ENCODE measurements around the gene RGS10. TPM values are rescaled to one million over a fixed set of nuclear protein-coding genes. Genes with fewer than 3 reads are reported as not detected.

Gene RGS10
- total and polyA plus RNA-seq, 7 donors = 54.1 to 192 (median 125) TPM

GRCh38 chr10:119455609-119456434, 86.7 kb downstream of the RGS10 start:
- 88 to 89% methylated on average over 23 of the region's 23 CpGs for WGBS, 2 donors
- Histone ChIP-seq H3K9me3 (no peaks in the 10 kb centered on the region), H3K27ac (no peak overlapping the region), H3K36me3 (peaks cover 0 to 48% (median 12%) of the 10 kb centered on the region in 4 donors), H3K4me1 (no peaks in the 10 kb centered on the region), H3K4me3 (no peak overlapping the region), H3K27me3 (no peaks in the 10 kb centered on the region)
- no peak for DNase-seq
- TF ChIP-seq CTCF (IDR thresholded peaks at IDR 0.05) (no peak), POLR2A (IDR thresholded peaks at IDR 0.05) (no peak), EP300 (IDR thresholded peaks at IDR 0.05) (no peak), POLR2AphosphoS5 (IDR thresholded peaks at IDR 0.05) (no peak)
- intact Hi-C loops (cut with DNase I) = no loop called here

GRCh38 chr10:119454990-119455389, 87.5 kb downstream of the RGS10 start:
- Histone ChIP-seq H3K4me1 (peaks cover 0 to 8% (median 6%) of the 10 kb centered on the region in 4 donors), H3K27me3 (no peaks in the 10 kb centered on the region), H3K9me3 (no peaks in the 10 kb centered on the region), H3K27ac (no peak overlapping the region), H3K4me3 (no peak overlapping the region), H3K36me3 (peaks cover 0 to 48% (median 12%) of the 10 kb centered on the region in 4 donors)
- TF ChIP-seq CTCF (IDR thresholded peaks at IDR 0.05) (no peak), POLR2A (IDR thresholded peaks at IDR 0.05) (no peak), POLR2AphosphoS5 (IDR thresholded peaks at IDR 0.05) (no peak), EP300 (IDR thresholded peaks at IDR 0.05) (no peak)
- DNase-seq = no peak
- intact Hi-C loops (cut with DNase I) = no loop called here
- WGBS, 2 donors = 94 to 95% methylated on average over 18 of the region's 18 CpGs

GRCh38 chr10:119454316-119454715, 88.2 kb downstream of the RGS10 start:
- DNase-seq = no peak
- peaks cover 0 to 48% (median 12%) of the 10 kb centered on the region in 4 donors for H3K36me3 ChIP-seq
- H3K9me3 ChIP-seq = no peaks in the 10 kb centered on the region
- no peak overlapping the region for H3K27ac ChIP-seq
- no peak for TF ChIP-seq EP300 (IDR thresholded peaks at IDR 0.05)
- TF ChIP-seq POLR2AphosphoS5 (IDR thresholded peaks at IDR 0.05) = no peak
- TF ChIP-seq POLR2A (IDR thresholded peaks at IDR 0.05) = no peak
- TF ChIP-seq CTCF (IDR thresholded peaks at IDR 0.05) = no peak
- no peak overlapping the region for H3K4me3 ChIP-seq
- intact Hi-C loops (cut with DNase I) = no loop called here
- H3K4me1 ChIP-seq = peaks cover 0 to 15% (median 11%) of the 10 kb centered on the region in 4 donors
- no peaks in the 10 kb centered on the region for H3K27me3 ChIP-seq
- 87 to 90% methylated on average over 13 of the region's 13 CpGs for WGBS, 2 donors

GRCh38 chr10:119453313-119453712, 89.2 kb downstream of the RGS10 start:
- Histone ChIP-seq H3K36me3 (peaks cover 0 to 48% (median 17%) of the 10 kb centered on the region in 4 donors), H3K9me3 (no peaks in the 10 kb centered on the region), H3K27me3 (no peaks in the 10 kb centered on the region), H3K4me1 (peaks cover 0 to 25% (median 16%) of the 10 kb centered on the region in 4 donors), H3K4me3 (no peak overlapping the region), H3K27ac (no peak overlapping the region)
- TF ChIP-seq EP300 (IDR thresholded peaks at IDR 0.05) (no peak), POLR2A (IDR thresholded peaks at IDR 0.05) (no peak), POLR2AphosphoS5 (IDR thresholded peaks at IDR 0.05) (no peak), CTCF (IDR thresholded peaks at IDR 0.05) (no peak)
- no peak for DNase-seq
- WGBS, 2 donors = 87 to 91% methylated on average over 11 of the region's 11 CpGs
- intact Hi-C loops (cut with DNase I) = no loop called here

Measured in sigmoid colon (tissue), 7 donors.